Suprapubic skin (tissue), 4 donors: ENCODE data around the gene TRAPPC8.

Source experiments
- POLR2A ChIP-seq, 2 donors: fragments of 450-650 bp; IDR thresholded peaks; one replicate each; pipeline ENCODE4 v1.6.1; 2017; ENCODE audit warnings: antibody characterized with exemption in 2 of 2, mild to moderate bottlenecking in 2 of 2, moderate library complexity in 2 of 2
- POLR2AphosphoS5 ChIP-seq, 3 donors: sonication (generic); formaldehyde crosslinking; IDR thresholded peaks; one replicate each; pipeline ENCODE4 v1.6.1; 2017; ENCODE audit warnings: antibody characterized with exemption in 3 of 3
- TF ChIP-seq, protein P1 (sequence below), 2 donors: fragments of 200-600 bp in 1 of 2; fragments of 450-650 bp in 1 of 2; sonication (generic) in 1 of 2; IDR thresholded peaks; one replicate each; pipeline ENCODE4 v1.5.1; 2016 to 2019; ENCODE audit warnings: antibody characterized with exemption in 2 of 2, mild to moderate bottlenecking in 1 of 2, moderate library complexity in 1 of 2

DNA sequence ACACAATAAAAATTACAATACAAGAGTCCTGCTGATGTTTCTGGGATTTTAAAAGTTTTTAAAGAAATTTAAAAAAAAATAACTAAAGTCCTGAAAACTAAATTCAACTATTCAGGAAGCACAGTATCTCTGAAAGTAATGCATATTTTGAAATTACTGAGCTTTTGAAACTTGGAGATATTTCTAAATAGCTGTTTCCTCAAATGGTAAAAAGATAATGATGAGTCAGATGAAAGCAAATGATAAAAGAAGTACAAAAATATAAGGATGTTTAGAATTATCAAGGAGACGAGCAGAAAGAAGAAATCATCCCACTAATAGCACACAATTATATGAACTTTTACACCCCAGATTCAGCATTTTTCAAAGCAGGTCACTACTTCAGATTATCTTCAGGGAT is 92.1 kb downstream of the TRAPPC8 start:
- TF ChIP-seq POLR2A (IDR thresholded peaks at IDR 0.05) (no peak), POLR2AphosphoS5 (IDR thresholded peaks at IDR 0.05) (no peak)
- TF ChIP-seq, protein P1, sequence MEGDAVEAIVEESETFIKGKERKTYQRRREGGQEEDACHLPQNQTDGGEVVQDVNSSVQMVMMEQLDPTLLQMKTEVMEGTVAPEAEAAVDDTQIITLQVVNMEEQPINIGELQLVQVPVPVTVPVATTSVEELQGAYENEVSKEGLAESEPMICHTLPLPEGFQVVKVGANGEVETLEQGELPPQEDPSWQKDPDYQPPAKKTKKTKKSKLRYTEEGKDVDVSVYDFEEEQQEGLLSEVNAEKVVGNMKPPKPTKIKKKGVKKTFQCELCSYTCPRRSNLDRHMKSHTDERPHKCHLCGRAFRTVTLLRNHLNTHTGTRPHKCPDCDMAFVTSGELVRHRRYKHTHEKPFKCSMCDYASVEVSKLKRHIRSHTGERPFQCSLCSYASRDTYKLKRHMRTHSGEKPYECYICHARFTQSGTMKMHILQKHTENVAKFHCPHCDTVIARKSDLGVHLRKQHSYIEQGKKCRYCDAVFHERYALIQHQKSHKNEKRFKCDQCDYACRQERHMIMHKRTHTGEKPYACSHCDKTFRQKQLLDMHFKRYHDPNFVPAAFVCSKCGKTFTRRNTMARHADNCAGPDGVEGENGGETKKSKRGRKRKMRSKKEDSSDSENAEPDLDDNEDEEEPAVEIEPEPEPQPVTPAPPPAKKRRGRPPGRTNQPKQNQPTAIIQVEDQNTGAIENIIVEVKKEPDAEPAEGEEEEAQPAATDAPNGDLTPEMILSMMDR (IDR thresholded peaks at IDR 0.05), result no peak
